Measurements from ENCODE around the gene P4HA2. TPM values are rescaled to one million over a fixed set of nuclear protein-coding genes. Genes with fewer than 3 reads are reported as not detected.

P4HA2 gene
- total and polyA plus RNA-seq, 2 experiments from 2014 or later: 5.9 to 8.0 TPM

DNA sequence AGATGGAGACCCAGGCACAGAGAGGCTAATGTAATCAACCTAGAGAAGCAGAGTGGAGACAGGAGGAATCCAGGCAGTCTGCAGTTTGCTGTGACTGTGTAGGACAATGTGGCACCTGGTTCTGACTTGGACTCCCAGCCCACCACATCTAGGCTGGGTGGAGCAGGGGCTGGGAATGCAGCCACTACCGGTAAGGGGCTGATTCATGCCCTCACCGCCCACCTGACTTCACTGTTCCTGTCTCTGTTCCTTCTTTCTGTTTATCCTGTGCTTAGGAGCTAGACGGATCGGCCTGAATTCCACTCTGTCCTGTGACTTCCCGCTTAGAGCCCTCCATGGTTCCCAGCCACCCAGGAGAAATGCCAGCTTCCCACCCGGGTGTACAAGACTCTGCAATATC, 32.4 kb upstream of the P4HA2 start:
- no peak overlapping the region; the same call in 2 of the 3 replicates for H3K4me3 Mint-ChIP-seq
- no peak for ATAC-seq

More for the DNA sequence above, 32.4 kb upstream of the P4HA2 start:
- no peaks in the 10 kb centered on the region for H3K79me2 ChIP-seq (replicated peaks; ENCODE audit: insufficient read depth)
- no peak for DNase-seq (ENCODE audit: low spot score)
- TF ChIP-seq, protein P1, sequence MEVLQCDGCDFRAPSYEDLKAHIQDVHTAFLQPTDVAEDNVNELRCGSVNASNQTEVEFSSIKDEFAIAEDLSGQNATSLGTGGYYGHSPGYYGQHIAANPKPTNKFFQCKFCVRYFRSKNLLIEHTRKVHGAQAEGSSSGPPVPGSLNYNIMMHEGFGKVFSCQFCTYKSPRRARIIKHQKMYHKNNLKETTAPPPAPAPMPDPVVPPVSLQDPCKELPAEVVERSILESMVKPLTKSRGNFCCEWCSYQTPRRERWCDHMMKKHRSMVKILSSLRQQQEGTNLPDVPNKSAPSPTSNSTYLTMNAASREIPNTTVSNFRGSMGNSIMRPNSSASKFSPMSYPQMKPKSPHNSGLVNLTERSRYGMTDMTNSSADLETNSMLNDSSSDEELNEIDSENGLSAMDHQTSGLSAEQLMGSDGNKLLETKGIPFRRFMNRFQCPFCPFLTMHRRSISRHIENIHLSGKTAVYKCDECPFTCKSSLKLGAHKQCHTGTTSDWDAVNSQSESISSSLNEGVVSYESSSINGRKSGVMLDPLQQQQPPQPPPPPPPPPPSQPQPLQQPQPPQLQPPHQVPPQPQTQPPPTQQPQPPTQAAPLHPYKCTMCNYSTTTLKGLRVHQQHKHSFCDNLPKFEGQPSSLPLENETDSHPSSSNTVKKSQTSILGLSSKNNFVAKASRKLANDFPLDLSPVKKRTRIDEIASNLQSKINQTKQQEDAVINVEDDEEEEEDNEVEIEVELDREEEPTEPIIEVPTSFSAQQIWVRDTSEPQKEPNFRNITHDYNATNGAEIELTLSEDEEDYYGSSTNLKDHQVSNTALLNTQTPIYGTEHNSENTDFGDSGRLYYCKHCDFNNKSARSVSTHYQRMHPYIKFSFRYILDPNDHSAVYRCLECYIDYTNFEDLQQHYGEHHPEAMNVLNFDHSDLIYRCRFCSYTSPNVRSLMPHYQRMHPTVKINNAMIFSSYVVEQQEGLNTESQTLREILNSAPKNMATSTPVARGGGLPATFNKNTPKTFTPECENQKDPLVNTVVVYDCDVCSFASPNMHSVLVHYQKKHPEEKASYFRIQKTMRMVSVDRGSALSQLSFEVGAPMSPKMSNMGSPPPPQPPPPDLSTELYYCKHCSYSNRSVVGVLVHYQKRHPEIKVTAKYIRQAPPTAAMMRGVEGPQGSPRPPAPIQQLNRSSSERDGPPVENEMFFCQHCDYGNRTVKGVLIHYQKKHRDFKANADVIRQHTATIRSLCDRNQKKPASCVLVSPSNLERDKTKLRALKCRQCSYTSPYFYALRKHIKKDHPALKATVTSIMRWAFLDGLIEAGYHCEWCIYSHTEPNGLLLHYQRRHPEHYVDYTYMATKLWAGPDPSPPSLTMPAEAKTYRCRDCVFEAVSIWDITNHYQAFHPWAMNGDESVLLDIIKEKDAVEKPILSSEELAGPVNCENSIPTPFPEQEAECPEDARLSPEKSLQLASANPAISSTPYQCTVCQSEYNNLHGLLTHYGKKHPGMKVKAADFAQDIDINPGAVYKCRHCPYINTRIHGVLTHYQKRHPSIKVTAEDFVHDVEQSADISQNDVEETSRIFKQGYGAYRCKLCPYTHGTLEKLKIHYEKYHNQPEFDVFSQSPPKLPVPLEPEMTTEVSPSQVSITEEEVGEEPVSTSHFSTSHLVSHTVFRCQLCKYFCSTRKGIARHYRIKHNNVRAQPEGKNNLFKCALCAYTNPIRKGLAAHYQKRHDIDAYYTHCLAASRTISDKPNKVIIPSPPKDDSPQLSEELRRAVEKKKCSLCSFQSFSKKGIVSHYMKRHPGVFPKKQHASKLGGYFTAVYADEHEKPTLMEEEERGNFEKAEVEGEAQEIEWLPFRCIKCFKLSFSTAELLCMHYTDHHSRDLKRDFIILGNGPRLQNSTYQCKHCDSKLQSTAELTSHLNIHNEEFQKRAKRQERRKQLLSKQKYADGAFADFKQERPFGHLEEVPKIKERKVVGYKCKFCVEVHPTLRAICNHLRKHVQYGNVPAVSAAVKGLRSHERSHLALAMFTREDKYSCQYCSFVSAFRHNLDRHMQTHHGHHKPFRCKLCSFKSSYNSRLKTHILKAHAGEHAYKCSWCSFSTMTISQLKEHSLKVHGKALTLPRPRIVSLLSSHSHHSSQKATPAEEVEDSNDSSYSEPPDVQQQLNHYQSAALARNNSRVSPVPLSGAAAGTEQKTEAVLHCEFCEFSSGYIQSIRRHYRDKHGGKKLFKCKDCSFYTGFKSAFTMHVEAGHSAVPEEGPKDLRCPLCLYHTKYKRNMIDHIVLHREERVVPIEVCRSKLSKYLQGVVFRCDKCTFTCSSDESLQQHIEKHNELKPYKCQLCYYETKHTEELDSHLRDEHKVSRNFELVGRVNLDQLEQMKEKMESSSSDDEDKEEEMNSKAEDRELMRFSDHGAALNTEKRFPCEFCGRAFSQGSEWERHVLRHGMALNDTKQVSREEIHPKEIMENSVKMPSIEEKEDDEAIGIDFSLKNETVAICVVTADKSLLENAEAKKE (CRISPR knock-in tag; IDR thresholded peaks at IDR 0.05): no peak
- TF ChIP-seq, protein P2, sequence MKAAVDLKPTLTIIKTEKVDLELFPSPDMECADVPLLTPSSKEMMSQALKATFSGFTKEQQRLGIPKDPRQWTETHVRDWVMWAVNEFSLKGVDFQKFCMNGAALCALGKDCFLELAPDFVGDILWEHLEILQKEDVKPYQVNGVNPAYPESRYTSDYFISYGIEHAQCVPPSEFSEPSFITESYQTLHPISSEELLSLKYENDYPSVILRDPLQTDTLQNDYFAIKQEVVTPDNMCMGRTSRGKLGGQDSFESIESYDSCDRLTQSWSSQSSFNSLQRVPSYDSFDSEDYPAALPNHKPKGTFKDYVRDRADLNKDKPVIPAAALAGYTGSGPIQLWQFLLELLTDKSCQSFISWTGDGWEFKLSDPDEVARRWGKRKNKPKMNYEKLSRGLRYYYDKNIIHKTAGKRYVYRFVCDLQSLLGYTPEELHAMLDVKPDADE (IDR thresholded peaks at IDR 0.05): no peak
- TF ChIP-seq POLR2AphosphoS5 (IDR thresholded peaks at IDR 0.05; ENCODE audit: low read depth): no peak
- TF ChIP-seq, protein P3, sequence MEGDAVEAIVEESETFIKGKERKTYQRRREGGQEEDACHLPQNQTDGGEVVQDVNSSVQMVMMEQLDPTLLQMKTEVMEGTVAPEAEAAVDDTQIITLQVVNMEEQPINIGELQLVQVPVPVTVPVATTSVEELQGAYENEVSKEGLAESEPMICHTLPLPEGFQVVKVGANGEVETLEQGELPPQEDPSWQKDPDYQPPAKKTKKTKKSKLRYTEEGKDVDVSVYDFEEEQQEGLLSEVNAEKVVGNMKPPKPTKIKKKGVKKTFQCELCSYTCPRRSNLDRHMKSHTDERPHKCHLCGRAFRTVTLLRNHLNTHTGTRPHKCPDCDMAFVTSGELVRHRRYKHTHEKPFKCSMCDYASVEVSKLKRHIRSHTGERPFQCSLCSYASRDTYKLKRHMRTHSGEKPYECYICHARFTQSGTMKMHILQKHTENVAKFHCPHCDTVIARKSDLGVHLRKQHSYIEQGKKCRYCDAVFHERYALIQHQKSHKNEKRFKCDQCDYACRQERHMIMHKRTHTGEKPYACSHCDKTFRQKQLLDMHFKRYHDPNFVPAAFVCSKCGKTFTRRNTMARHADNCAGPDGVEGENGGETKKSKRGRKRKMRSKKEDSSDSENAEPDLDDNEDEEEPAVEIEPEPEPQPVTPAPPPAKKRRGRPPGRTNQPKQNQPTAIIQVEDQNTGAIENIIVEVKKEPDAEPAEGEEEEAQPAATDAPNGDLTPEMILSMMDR (conservative IDR thresholded peaks at IDR 0.05; ENCODE audit: low read depth in 2 of 2): no peak
- TF ChIP-seq STAT1 (IDR thresholded peaks at IDR 0.05; ENCODE audit: unreplicated experiment): no peak
- H3K27ac ChIP-seq (ENCODE audit: low read depth): no peak overlapping the region
- Mint-ChIP-seq H3K27ac (no peak overlapping the region), H3K4me1 (peaks cover 23% of the 10 kb centered on the region), H3K9me3 (no peaks in the 10 kb centered on the region), H3K27me3 (ENCODE audit: insufficient read depth, low read depth, poor library complexity) (peaks cover 24% of the 10 kb centered on the region), H3K36me3 (ENCODE audit: low read depth) (no peaks in the 10 kb centered on the region; the same call in 2 of the 3 replicates)
- H2AFZ ChIP-seq: no peak overlapping the region
- H3K27me3 ChIP-seq (ENCODE audit: insufficient read depth): peaks cover 11% of the 10 kb centered on the region
- peaks cover 17% of the 10 kb centered on the region for H3K4me1 ChIP-seq (ENCODE audit: insufficient read depth)
- H3K9me2 ChIP-seq (ENCODE audit: insufficient read depth): no peaks in the 10 kb centered on the region
- no peak overlapping the region for H3K4me3 ChIP-seq
- H3K36me3 ChIP-seq (ENCODE audit: insufficient read depth): no peaks in the 10 kb centered on the region
- no peak overlapping the region for H3K4me2 ChIP-seq
- H3F3A ChIP-seq (replicated peaks; ENCODE audit: low read depth): 0 out of 2 replicates have a peak, but pooled peaks cover 3% of the 10 kb centered on the region
- H4K20me1 ChIP-seq (replicated peaks; ENCODE audit: insufficient read depth): no peaks in the 10 kb centered on the region

Data from GM23338 (cell line).